Testis (tissue), 2 donors: ENCODE data around the gene SLC6A5.

Source experiments
- CTCF ChIP-seq, 3 experiments: fragments of 450-650 bp in 2 of 3; fragments of 200-600 bp in 1 of 3; sonication (generic) in 1 of 3; IDR thresholded peaks; one replicate each; pipeline ENCODE4 v1.5.1; 2016 to 2019; ENCODE audit warnings: antibody characterized with exemption in 3 of 3, mild to moderate bottlenecking in 2 of 3, moderate library complexity in 1 of 3
- POLR2A ChIP-seq: fragments of 450-650 bp; IDR thresholded peaks from one replicate; pipeline ENCODE4 v1.6.1; 2017; ENCODE audit warnings: antibody characterized with exemption, mild to moderate bottlenecking, moderate library complexity

GRCh38 chr11:20638074-20638473 is 38.7 kb downstream of the SLC6A5 start:
- TF ChIP-seq CTCF (IDR thresholded peaks at IDR 0.05): no peak
- no peak for TF ChIP-seq POLR2A
